PC-3 (cell line): ENCODE results near the gene COLEC12.

ENCODE experiments used
- EZH2 ChIP-seq: fragments of 300-600 bp; sonication (generic); IDR thresholded peaks from one replicate; pipeline ENCODE4 v1.6.1; 2017; ENCODE audit warnings: antibody characterized with exemption, mild to moderate bottlenecking, low read length; ENCODE audit not compliant: unreplicated experiment
- EZH2phosphoT487 ChIP-seq: fragments of 300-600 bp; sonication (generic); IDR thresholded peaks from 2 replicates; pipeline ENCODE4 v1.6.1; 2018; ENCODE audit warnings: mild to moderate bottlenecking, antibody characterized with exemption, low read length, borderline replicate concordance
- TF ChIP-seq, protein P1 (sequence below): fragments of 300-600 bp; sonication (generic); conservative IDR thresholded peaks from 2 replicates; pipeline ENCODE4 v1.5.1; 2017; ENCODE audit warnings: antibody characterized with exemption, low read depth, mild to moderate bottlenecking, low read length

DNA sequence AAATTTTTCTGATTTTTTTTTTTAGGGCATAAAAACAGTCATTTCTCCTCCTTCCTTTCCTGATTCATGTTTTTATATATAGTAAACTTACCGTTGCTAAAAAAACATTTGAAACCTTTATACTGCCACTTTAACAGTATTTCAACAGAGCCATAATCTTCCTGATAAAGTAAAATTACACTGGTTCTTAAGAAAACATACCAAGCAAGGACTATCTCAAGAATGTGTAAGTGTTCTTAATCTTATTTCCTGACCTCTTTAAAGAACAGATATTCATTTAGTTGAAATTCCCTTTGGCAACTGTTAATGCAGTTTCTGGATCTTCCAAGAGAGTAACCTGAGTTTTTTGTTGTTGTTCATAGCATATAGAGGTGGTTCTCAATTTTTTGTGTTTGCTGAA lies 26.6 kb upstream of the COLEC12 start:
- TF ChIP-seq, protein P1, sequence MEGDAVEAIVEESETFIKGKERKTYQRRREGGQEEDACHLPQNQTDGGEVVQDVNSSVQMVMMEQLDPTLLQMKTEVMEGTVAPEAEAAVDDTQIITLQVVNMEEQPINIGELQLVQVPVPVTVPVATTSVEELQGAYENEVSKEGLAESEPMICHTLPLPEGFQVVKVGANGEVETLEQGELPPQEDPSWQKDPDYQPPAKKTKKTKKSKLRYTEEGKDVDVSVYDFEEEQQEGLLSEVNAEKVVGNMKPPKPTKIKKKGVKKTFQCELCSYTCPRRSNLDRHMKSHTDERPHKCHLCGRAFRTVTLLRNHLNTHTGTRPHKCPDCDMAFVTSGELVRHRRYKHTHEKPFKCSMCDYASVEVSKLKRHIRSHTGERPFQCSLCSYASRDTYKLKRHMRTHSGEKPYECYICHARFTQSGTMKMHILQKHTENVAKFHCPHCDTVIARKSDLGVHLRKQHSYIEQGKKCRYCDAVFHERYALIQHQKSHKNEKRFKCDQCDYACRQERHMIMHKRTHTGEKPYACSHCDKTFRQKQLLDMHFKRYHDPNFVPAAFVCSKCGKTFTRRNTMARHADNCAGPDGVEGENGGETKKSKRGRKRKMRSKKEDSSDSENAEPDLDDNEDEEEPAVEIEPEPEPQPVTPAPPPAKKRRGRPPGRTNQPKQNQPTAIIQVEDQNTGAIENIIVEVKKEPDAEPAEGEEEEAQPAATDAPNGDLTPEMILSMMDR, result no peak
- no peak for TF ChIP-seq EZH2
- no peak for TF ChIP-seq EZH2phosphoT487
